Activated CD4-positive, alpha-beta T cell treated with anti-CD3 and anti-CD28 coated beads, Interleukin-2, amount 10 ng/mL, durations not matched to agents 24 days and 14 days (primary cell): ENCODE measurements around the gene CCL17. TPM values are rescaled to one million over a fixed set of nuclear protein-coding genes. Genes with fewer than 3 reads are reported as not detected.
"Not testable (repeated sequence)": the region's sequence is repeated elsewhere in the genome, so short reads cannot be mapped to it uniquely, and the experiment has no call there.

ENCODE experiments used
- DNase-seq: peaks from one replicate; pipeline ENCODE4 v3.0.0; 2022
- H3K27ac Mint-ChIP-seq: one replicate; pipeline ENCODE4 v1.8.0; 2022; ENCODE audit warnings: mild to moderate bottlenecking, mixed read lengths
- H3K27me3 Mint-ChIP-seq: one replicate; pipeline ENCODE4 v1.8.0; 2022; ENCODE audit warnings: mixed read lengths
- H3K36me3 Mint-ChIP-seq: one replicate; pipeline ENCODE4 v1.8.0; 2022; ENCODE audit warnings: low read depth, mild to moderate bottlenecking, mixed read lengths
- H3K4me1 Mint-ChIP-seq: one replicate; pipeline ENCODE4 v1.8.0; 2021; ENCODE audit warnings: mixed read lengths
- H3K4me3 Mint-ChIP-seq: one replicate; pipeline ENCODE4 v1.8.0; 2022; ENCODE audit warnings: mild to moderate bottlenecking, moderate library complexity, mixed read lengths
- H3K9me3 Mint-ChIP-seq: one replicate; pipeline ENCODE4 v1.8.0; 2021; ENCODE audit warnings: mixed read lengths
- intact Hi-C: fragments of 100-400 bp; cut with micrococcal nuclease; formaldehyde crosslinking; loops from one replicate; pipeline ENCODE4 v1.15.1; 2023
- total RNA-seq: library from RNA; stranded (reverse); gene quantifications from 2 replicates; pipeline ENCODE4 v1.2.3, GENCODE V29; 2022

Gene CCL17
- total RNA-seq, 1 donor from 2014 or later, result not detected

GRCh38 chr16:57397493-57397892, 7.1 kb upstream of the CCL17 start:
- H3K36me3 Mint-ChIP-seq, H3K27me3 Mint-ChIP-seq, intact Hi-C loops, H3K27ac Mint-ChIP-seq, H3K4me3 Mint-ChIP-seq, H3K9me3 Mint-ChIP-seq, DNase-seq, H3K4me1 Mint-ChIP-seq: not testable (repeated sequence)

DNA sequence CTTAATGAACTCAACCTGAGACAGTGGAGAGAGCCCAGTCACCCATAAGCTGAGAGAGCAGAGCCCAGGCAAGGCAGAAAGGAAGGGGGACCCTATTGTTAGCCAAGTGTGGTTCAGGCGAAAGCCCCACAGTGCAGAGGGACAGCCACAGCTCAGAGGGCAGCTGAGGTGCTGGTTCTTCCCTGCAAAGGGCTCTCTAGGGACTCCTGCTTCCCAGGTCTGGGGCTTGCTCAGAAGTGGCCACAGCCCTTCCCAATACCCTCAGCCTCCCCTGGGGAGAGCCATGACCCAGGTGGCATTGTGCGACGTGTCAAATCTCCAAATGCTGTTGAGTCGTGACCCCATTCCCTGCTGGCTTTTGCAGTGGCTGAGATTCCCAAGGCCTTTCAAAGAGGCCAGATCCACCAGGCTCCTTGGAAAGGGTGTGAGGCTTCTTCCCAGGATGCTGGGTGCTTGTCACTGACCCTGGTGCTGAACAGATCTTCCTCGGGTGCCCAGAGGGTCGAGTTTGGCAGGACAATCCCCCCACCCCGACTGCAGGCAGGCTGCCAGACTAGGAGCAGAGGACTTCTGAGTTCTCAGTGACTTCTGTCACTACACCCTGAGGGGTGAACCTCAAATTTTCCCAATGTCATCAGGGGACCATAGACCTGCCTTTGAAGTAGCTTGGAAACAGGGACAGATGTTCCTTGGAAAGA, 2.5 kb upstream of the CCL17 start:
- Mint-ChIP-seq H3K4me1 (no peaks in the 10 kb centered on the region), H3K36me3 (no peaks in the 10 kb centered on the region), H3K27ac (no peak overlapping the region), H3K9me3 (no peaks in the 10 kb centered on the region), H3K4me3 (no peak overlapping the region), H3K27me3 (peaks cover 11% of the 10 kb centered on the region)
- no peak for DNase-seq
- intact Hi-C loops, result no loop called here

GRCh38 chr16:57405097-57405496, 530 bp downstream of the CCL17 start:
- DNase-seq, result no peak
- H3K27me3 Mint-ChIP-seq, result peaks cover 11% of the 10 kb centered on the region
- peaks cover 3% of the 10 kb centered on the region for H3K4me1 Mint-ChIP-seq
- no peaks in the 10 kb centered on the region for H3K36me3 Mint-ChIP-seq
- H3K27ac Mint-ChIP-seq, result no peak overlapping the region
- no peak overlapping the region for H3K4me3 Mint-ChIP-seq
- no peaks in the 10 kb centered on the region for H3K9me3 Mint-ChIP-seq
- intact Hi-C loops, result no loop called here

DNA sequence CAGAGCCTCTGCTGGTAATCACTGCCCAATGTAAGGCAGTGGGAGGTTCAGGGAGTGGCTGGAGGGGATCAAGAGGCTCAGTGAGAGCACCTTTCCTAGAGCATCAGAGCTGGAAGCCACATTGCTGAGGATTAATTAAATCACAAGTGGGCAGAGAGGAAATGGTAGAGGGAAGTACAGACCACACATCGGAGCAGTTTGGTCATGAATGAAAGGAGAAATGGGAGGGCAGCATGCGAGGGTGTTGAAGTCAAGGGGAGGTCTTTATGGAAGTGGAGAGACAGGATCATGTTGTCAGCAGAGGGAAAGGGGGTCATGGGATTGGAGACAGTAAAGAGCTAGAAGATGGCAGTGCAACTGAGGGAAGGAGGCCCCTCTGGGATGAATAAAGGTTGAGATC, 2.3 kb downstream of the CCL17 start:
- DNase-seq, result no peak
- Mint-ChIP-seq H3K4me1 (peaks cover 3% of the 10 kb centered on the region), H3K27me3 (peaks cover 11% of the 10 kb centered on the region), H3K36me3 (no peaks in the 10 kb centered on the region), H3K27ac (no peak overlapping the region), H3K4me3 (no peak overlapping the region), H3K9me3 (no peaks in the 10 kb centered on the region)
- intact Hi-C loops, result no loop called here

- no peak for DNase-seq
- Mint-ChIP-seq H3K27me3 (peaks cover 11% of the 10 kb centered on the region), H3K4me1 (peaks cover 3% of the 10 kb centered on the region), H3K9me3 (no peaks in the 10 kb centered on the region), H3K27ac (no peak overlapping the region), H3K4me3 (no peak overlapping the region), H3K36me3 (no peaks in the 10 kb centered on the region)
- intact Hi-C loops, result no loop called here
These were observed 3.2 kb downstream of the CCL17 start for GRCh38 chr16:57407521-57408353.

- Mint-ChIP-seq H3K4me3 (no peak overlapping the region), H3K4me1 (peaks cover 3% of the 10 kb centered on the region), H3K27ac (no peak overlapping the region), H3K36me3 (no peaks in the 10 kb centered on the region), H3K9me3 (no peaks in the 10 kb centered on the region), H3K27me3 (peaks cover 10% of the 10 kb centered on the region)
- intact Hi-C loops, result no loop called here
- no peak for DNase-seq
These were observed 4.5 kb downstream of the CCL17 start for GRCh38 chr16:57409065-57409464.

GRCh38 chr16:57409870-57410587, 5.5 kb downstream of the CCL17 start:
- Mint-ChIP-seq H3K27ac (no peak overlapping the region), H3K4me3 (no peak overlapping the region), H3K4me1 (peaks cover 3% of the 10 kb centered on the region), H3K27me3 (peaks cover 4% of the 10 kb centered on the region), H3K36me3 (no peaks in the 10 kb centered on the region), H3K9me3 (no peaks in the 10 kb centered on the region)
- intact Hi-C loops, result no loop called here
- no peak for DNase-seq

DNA sequence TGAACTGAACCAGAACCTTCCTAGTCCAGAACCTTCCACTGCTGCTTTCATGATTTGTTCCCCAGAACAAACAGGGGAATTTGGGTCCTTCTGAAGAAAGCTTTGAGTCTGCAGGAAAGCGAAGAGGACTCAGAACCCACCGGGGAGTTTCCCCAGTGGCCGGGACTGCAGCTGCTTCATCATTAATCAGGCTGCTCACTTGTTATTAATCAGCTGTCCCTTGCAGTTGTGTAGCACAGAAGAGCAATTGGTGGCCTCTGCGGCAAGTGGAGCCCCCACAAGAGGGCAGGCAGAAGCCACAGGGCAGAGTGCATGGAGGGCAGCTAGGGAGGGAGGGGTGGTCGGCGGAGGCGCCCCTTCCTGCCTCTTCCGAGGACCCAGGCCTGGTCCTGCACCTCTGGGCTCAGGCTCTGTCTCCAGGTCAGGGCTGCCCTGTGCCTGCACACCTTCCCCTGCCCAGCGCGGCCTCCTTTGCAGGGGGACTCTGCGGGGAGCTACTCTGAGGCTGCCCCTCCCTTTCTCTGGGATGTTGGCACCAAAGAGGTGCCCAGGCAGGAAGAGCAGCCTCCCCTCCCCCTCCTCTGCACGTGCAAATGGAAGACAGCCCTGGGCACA, 6.9 kb downstream of the CCL17 start:
- no peak for DNase-seq
- no peak overlapping the region for H3K4me3 Mint-ChIP-seq
- no peaks in the 10 kb centered on the region for H3K27me3 Mint-ChIP-seq
- intact Hi-C loops, result no loop called here
- H3K9me3 Mint-ChIP-seq, result no peaks in the 10 kb centered on the region
- peaks cover 3% of the 10 kb centered on the region for H3K4me1 Mint-ChIP-seq
- no peaks in the 10 kb centered on the region for H3K36me3 Mint-ChIP-seq
- no peak overlapping the region for H3K27ac Mint-ChIP-seq

DNA sequence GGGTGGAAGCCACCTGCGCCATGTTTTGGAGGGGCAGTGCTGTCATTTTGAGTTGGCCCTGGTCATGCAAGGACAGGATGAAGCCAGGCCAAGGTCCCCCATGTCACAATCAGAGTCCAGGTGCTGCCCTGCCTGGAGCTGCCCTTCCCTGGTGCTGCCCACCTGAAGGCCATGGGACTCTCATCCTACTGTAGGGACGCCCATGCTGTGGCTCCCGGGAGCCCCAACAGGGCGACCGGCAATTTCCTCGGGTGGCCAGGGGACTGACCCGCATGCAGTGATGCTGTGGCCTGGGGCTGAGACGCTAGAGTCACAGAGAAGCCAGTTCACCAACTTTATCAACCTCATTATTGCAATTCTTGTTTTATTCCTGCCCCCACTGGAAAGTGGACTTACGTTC, 8.0 kb downstream of the CCL17 start:
- peaks cover 10% of the 10 kb centered on the region for H3K4me1 Mint-ChIP-seq
- no peak overlapping the region for H3K27ac Mint-ChIP-seq
- DNase-seq, result no peak
- H3K4me3 Mint-ChIP-seq, result no peak overlapping the region
- intact Hi-C loops, result no loop called here
- no peaks in the 10 kb centered on the region for H3K36me3 Mint-ChIP-seq
- no peaks in the 10 kb centered on the region for H3K9me3 Mint-ChIP-seq
- no peaks in the 10 kb centered on the region for H3K27me3 Mint-ChIP-seq

GRCh38 chr16:57413301-57413730, 8.7 kb downstream of the CCL17 start:
- DNase-seq, result no peak
- Mint-ChIP-seq H3K4me3 (no peak overlapping the region), H3K27ac (no peak overlapping the region), H3K9me3 (no peaks in the 10 kb centered on the region), H3K36me3 (no peaks in the 10 kb centered on the region), H3K27me3 (no peaks in the 10 kb centered on the region), H3K4me1 (peaks cover 13% of the 10 kb centered on the region)
- intact Hi-C loops, result no loop called here

- Mint-ChIP-seq H3K9me3 (no peaks in the 10 kb centered on the region), H3K4me1 (peaks cover 13% of the 10 kb centered on the region), H3K27ac (no peak overlapping the region), H3K27me3 (no peaks in the 10 kb centered on the region), H3K4me3 (no peak overlapping the region), H3K36me3 (no peaks in the 10 kb centered on the region)
- intact Hi-C loops, result no loop called here
- no peak for DNase-seq
These were observed 9.2 kb downstream of the CCL17 start for GRCh38 chr16:57413733-57414132.

GRCh38 chr16:57416084-57416483, 11.5 kb downstream of the CCL17 start:
- H3K27ac Mint-ChIP-seq, result no peak overlapping the region
- H3K9me3 Mint-ChIP-seq, result no peaks in the 10 kb centered on the region
- no peak for DNase-seq
- H3K36me3 Mint-ChIP-seq, result no peaks in the 10 kb centered on the region
- H3K4me3 Mint-ChIP-seq, result no peak overlapping the region
- intact Hi-C loops, result loop anchor here (5.0 kb wide), 2 partner anchors 39 to 169 kb away; partner anchors contain the start of gene ARL2BP
- H3K27me3 Mint-ChIP-seq, result peaks cover 2% of the 10 kb centered on the region
- peaks cover 15% of the 10 kb centered on the region for H3K4me1 Mint-ChIP-seq

DNA sequence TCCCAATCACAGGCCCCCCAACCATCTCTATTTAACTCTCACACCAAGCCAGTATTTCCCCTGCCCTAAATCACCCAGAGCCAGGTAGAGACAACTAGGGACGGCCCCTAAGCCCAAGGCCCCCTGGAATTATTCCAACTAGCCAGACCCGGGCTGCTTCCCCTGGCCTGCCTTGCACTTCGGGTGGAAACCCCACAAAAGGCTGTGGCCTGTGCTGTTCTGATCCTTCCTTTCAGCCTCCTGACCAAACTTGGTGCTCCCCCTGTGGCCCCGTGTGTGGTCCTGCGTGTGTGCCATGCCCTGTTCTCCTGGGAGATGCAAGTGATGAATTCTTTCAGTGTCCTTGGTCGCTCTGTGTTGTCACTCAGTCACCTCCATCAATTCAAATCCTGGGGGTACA, 14.9 kb downstream of the CCL17 start:
- Mint-ChIP-seq H3K4me1 (peaks cover 15% of the 10 kb centered on the region), H3K27ac (no peak overlapping the region), H3K36me3 (no peaks in the 10 kb centered on the region), H3K27me3 (peaks cover 2% of the 10 kb centered on the region), H3K4me3 (no peak overlapping the region), H3K9me3 (no peaks in the 10 kb centered on the region)
- intact Hi-C loops, result loop anchor here (1.0 to 5.0 kb wide), 4 partner anchors 27 to 172 kb away; partner anchors contain the start of genes ARL2BP, CIAPIN1 and COQ9
- no peak for DNase-seq
